Mesendoderm (in vitro differentiated cells): ENCODE data around the gene CCDC148.

Experiments
- DNase-seq: peaks from one replicate; pipeline ENCODE4 v3.0.0; 2013
- H2AK5ac ChIP-seq: 2 replicates; pipeline ENCODE4 v1.6.1; 2013; ENCODE audit warnings: low read length, inconsistent platforms
- H2BK120ac ChIP-seq: 2 replicates; pipeline ENCODE4 v1.6.1; 2013; ENCODE audit warnings: low read depth, mild to moderate bottlenecking, low read length, moderate library complexity, mixed read lengths
- H2BK15ac ChIP-seq: replicated peaks from 2 replicates; pipeline ENCODE4 v1.6.1; 2013; ENCODE audit warnings: low read depth, mild to moderate bottlenecking, moderate library complexity
- H2BK5ac ChIP-seq: 2 replicates; pipeline ENCODE4 v1.6.1; 2013; ENCODE audit warnings: low read length, inconsistent platforms
- H3K18ac ChIP-seq: 2 replicates; pipeline ENCODE4 v1.6.1; 2013; ENCODE audit warnings: mild to moderate bottlenecking, low read length, mixed read lengths
- H3K23ac ChIP-seq: one replicate; pipeline ENCODE4 v1.6.1; 2013; ENCODE audit warnings: low read length
- H3K27ac ChIP-seq: 2 replicates; pipeline ENCODE4 v1.5.1; 2013; ENCODE audit warnings: low read depth, mild to moderate bottlenecking, inconsistent platforms, low read length, moderate library complexity
- H3K27me3 ChIP-seq: 2 replicates; pipeline ENCODE4 v1.6.1; 2013; ENCODE audit warnings: low read length, control low read depth, mild to moderate bottlenecking, inconsistent platforms; ENCODE audit not compliant: insufficient read depth, poor library complexity
- H3K36me3 ChIP-seq: 2 replicates; pipeline ENCODE4 v1.6.1; 2013; ENCODE audit warnings: low read length, inconsistent platforms; ENCODE audit not compliant: control insufficient read depth, insufficient read depth
- H3K4ac ChIP-seq: one replicate; pipeline ENCODE4 v1.6.1; 2013; ENCODE audit warnings: low read depth, mild to moderate bottlenecking, low read length, moderate library complexity
- H3K4me1 ChIP-seq: 2 replicates; pipeline ENCODE4 v1.6.1; 2013; ENCODE audit warnings: low read depth, low read length, inconsistent platforms; ENCODE audit not compliant: control insufficient read depth
- H3K4me2 ChIP-seq: 2 replicates; pipeline ENCODE4 v1.6.1; 2013; ENCODE audit warnings: low read length
- H3K4me3 ChIP-seq: 2 replicates; pipeline ENCODE4 v1.5.1; 2013; ENCODE audit warnings: mild to moderate bottlenecking, low read length
- H3K56ac ChIP-seq: one replicate; pipeline ENCODE4 v1.6.1; 2013; ENCODE audit warnings: low read length
- H3K79me1 ChIP-seq: 2 replicates; pipeline ENCODE4 v1.6.1; 2013; ENCODE audit warnings: low read length, inconsistent platforms
- H3K79me2 ChIP-seq: 2 replicates; pipeline ENCODE4 v1.6.1; 2013; ENCODE audit warnings: mild to moderate bottlenecking, low read length; ENCODE audit not compliant: control insufficient read depth, insufficient read depth
- H3K9ac ChIP-seq: 2 replicates; pipeline ENCODE4 v1.6.1; 2013; ENCODE audit warnings: low read length, inconsistent platforms
- H4K5ac ChIP-seq: one replicate; pipeline ENCODE4 v1.6.1; 2013; ENCODE audit warnings: low read length
- H4K8ac ChIP-seq: one replicate; pipeline ENCODE4 v1.6.1; 2013; ENCODE audit warnings: low read depth, mild to moderate bottlenecking, control low read depth, low read length, moderate library complexity
- WGBS: extraction: QIAGEN DNeasy Blood & Tissue Kit; methylation state at CpG from one replicate; pipeline ENCODE4 v1.1.7; 2013; ENCODE audit warnings: low lambda C conversion rate, missing lambda C conversion rate; ENCODE audit not compliant: insufficient coverage; ENCODE audit errors: extremely low coverage; 5-methylcytosine and 5-hydroxymethylcytosine counted together

CCDC148 gene

GRCh38 chr2:158412206-158412605 is 44.3 kb downstream of the CCDC148 start:
- peak overlapping the region; percentile 41 for H3K4ac ChIP-seq
- no peak overlapping the region for H2BK15ac ChIP-seq
- H2BK5ac ChIP-seq = no peak overlapping the region
- no peak overlapping the region for H2AK5ac ChIP-seq
- no peaks in the 10 kb centered on the region for H3K36me3 ChIP-seq
- no peak overlapping the region for H3K18ac ChIP-seq
- H3K4me1 ChIP-seq = no peaks in the 10 kb centered on the region
- H3K27ac ChIP-seq = peak overlapping the region; percentile 27
- no peaks in the 10 kb centered on the region for H3K27me3 ChIP-seq
- DNase-seq = peak; percentile 75
- no peak overlapping the region for H4K8ac ChIP-seq
- no peak overlapping the region for H3K56ac ChIP-seq
- no CpG with 5 or more reads among the region's 3 CpGs for WGBS
- H3K79me2 ChIP-seq = no peaks in the 10 kb centered on the region
- no peak overlapping the region for H3K23ac ChIP-seq
- H3K79me1 ChIP-seq = no peaks in the 10 kb centered on the region
- H3K4me3 ChIP-seq = no peak overlapping the region
- H4K5ac ChIP-seq = no peak overlapping the region
- H3K4me2 ChIP-seq = no peak overlapping the region
- no peak overlapping the region for H2BK120ac ChIP-seq
- no peak overlapping the region for H3K9ac ChIP-seq

GRCh38 chr2:158411748-158412147 is 44.8 kb downstream of the CCDC148 start:
- Histone ChIP-seq H3K56ac (no peak overlapping the region), H2BK120ac (no peak overlapping the region), H2BK5ac (peak overlapping the region; percentile 66), H4K8ac (no peak overlapping the region), H3K4me2 (no peak overlapping the region), H3K4ac (peak overlapping the region; percentile 41), H3K27me3 (no peaks in the 10 kb centered on the region), H3K9ac (no peak overlapping the region), H3K23ac (peak overlapping the region; percentile 17), H2AK5ac (peak overlapping the region; percentile 77), H3K79me1 (no peaks in the 10 kb centered on the region), H2BK15ac (no peak overlapping the region), H3K18ac (no peak overlapping the region), H4K5ac (no peak overlapping the region), H3K79me2 (no peaks in the 10 kb centered on the region), H3K4me1 (no peaks in the 10 kb centered on the region), H3K36me3 (no peaks in the 10 kb centered on the region), H3K4me3 (no peak overlapping the region), H3K27ac (peak overlapping the region; percentile 27)
- no peak for DNase-seq

GRCh38 chr2:158410132-158410531 is 46.4 kb downstream of the CCDC148 start:
- no CpG with 5 or more reads among the region's 1 CpG for WGBS
- H4K8ac ChIP-seq = no peak overlapping the region
- no peak overlapping the region for H2BK5ac ChIP-seq
- H3K9ac ChIP-seq = no peak overlapping the region
- no peak overlapping the region for H3K4me2 ChIP-seq
- H3K79me2 ChIP-seq = no peaks in the 10 kb centered on the region
- H3K27me3 ChIP-seq = no peaks in the 10 kb centered on the region
- no peak overlapping the region for H3K4ac ChIP-seq
- no peaks in the 10 kb centered on the region for H3K79me1 ChIP-seq
- H3K4me3 ChIP-seq = no peak overlapping the region
- H3K18ac ChIP-seq = no peak overlapping the region
- no peak overlapping the region for H4K5ac ChIP-seq
- no peak overlapping the region for H2BK120ac ChIP-seq
- no peak overlapping the region for H2AK5ac ChIP-seq
- no peaks in the 10 kb centered on the region for H3K4me1 ChIP-seq
- H3K56ac ChIP-seq = no peak overlapping the region
- H2BK15ac ChIP-seq = no peak overlapping the region
- DNase-seq = no peak
- no peak overlapping the region for H3K27ac ChIP-seq
- H3K36me3 ChIP-seq = no peaks in the 10 kb centered on the region
- no peak overlapping the region for H3K23ac ChIP-seq

DNA sequence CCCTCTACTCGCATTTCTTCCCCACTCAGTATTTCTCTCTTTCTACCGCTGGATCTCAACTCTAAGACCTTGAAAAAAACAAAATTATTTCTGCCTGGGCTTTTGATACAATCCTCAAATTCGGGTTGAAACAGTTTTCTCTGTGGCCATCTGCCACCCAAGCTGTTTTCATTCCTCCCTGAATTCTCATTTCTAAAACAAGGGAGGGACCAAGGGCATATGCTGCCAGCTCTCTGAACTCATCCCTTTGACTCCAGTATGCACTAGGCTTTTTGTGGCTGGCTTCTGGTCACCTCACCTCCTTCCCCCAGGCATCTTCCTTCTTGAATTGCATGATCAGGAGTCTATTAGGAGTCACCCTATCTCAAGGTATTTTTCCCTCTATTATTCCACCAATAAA is 49.5 kb downstream of the CCDC148 start:
- no peak overlapping the region for H2AK5ac ChIP-seq

GRCh38 chr2:158405341-158405740 is 51.2 kb downstream of the CCDC148 start:
- H2BK15ac ChIP-seq = no peak overlapping the region
- DNase-seq = no peak
- no peak overlapping the region for H3K9ac ChIP-seq
- no peak overlapping the region for H3K23ac ChIP-seq
- no peak overlapping the region for H3K4me3 ChIP-seq
- H3K56ac ChIP-seq = no peak overlapping the region
- H4K5ac ChIP-seq = no peak overlapping the region
- 100% methylated on average over 2 of the region's 3 CpGs for WGBS
- H2AK5ac ChIP-seq = no peak overlapping the region
- H3K4me1 ChIP-seq = no peaks in the 10 kb centered on the region
- H2BK5ac ChIP-seq = no peak overlapping the region
- no peak overlapping the region for H3K4me2 ChIP-seq
- H2BK120ac ChIP-seq = no peak overlapping the region
- no peaks in the 10 kb centered on the region for H3K36me3 ChIP-seq
- H3K79me1 ChIP-seq = no peaks in the 10 kb centered on the region
- no peak overlapping the region for H4K8ac ChIP-seq
- H3K27ac ChIP-seq = no peak overlapping the region
- H3K27me3 ChIP-seq = no peaks in the 10 kb centered on the region
- no peaks in the 10 kb centered on the region for H3K79me2 ChIP-seq
- H3K18ac ChIP-seq = no peak overlapping the region
- no peak overlapping the region for H3K4ac ChIP-seq

More for the DNA sequence above, 49.5 kb downstream of the CCDC148 start:
- no peak overlapping the region for H3K56ac ChIP-seq
- H3K79me1 ChIP-seq = no peaks in the 10 kb centered on the region
- no peak overlapping the region for H4K5ac ChIP-seq
- no peaks in the 10 kb centered on the region for H3K27me3 ChIP-seq
- H3K79me2 ChIP-seq = no peaks in the 10 kb centered on the region
- WGBS = no CpG with 5 or more reads among the region's 3 CpGs
- H3K4ac ChIP-seq = no peak overlapping the region
- H2BK120ac ChIP-seq = no peak overlapping the region
- H3K18ac ChIP-seq = no peak overlapping the region
- no peak overlapping the region for H3K4me3 ChIP-seq
- no peak overlapping the region for H2BK15ac ChIP-seq
- H3K23ac ChIP-seq = no peak overlapping the region
- H3K36me3 ChIP-seq = no peaks in the 10 kb centered on the region
- H4K8ac ChIP-seq = no peak overlapping the region
- no peak overlapping the region for H3K27ac ChIP-seq
- H3K4me1 ChIP-seq = no peaks in the 10 kb centered on the region
- H3K4me2 ChIP-seq = no peak overlapping the region
- H3K9ac ChIP-seq = no peak overlapping the region
- H2BK5ac ChIP-seq = no peak overlapping the region
- DNase-seq = peak; percentile 12

GRCh38 chr2:158403237-158403636 is 53.3 kb downstream of the CCDC148 start:
- Histone ChIP-seq H3K4me3 (no peak overlapping the region), H3K79me2 (no peaks in the 10 kb centered on the region), H3K36me3 (no peaks in the 10 kb centered on the region), H3K79me1 (no peaks in the 10 kb centered on the region), H3K18ac (no peak overlapping the region), H3K27ac (no peak overlapping the region), H3K23ac (no peak overlapping the region), H3K4me1 (no peaks in the 10 kb centered on the region), H2BK15ac (no peak overlapping the region), H4K8ac (no peak overlapping the region), H4K5ac (no peak overlapping the region), H3K4ac (no peak overlapping the region), H2BK120ac (no peak overlapping the region), H3K56ac (no peak overlapping the region), H3K9ac (no peak overlapping the region), H3K27me3 (no peaks in the 10 kb centered on the region), H2AK5ac (no peak overlapping the region), H3K4me2 (no peak overlapping the region), H2BK5ac (no peak overlapping the region)
- DNase-seq = no peak
- no CpG with 5 or more reads among the region's 1 CpG for WGBS
